GM12865 (cell line): ENCODE measurements around the gene DMC1.

Experiments
- DNase-seq: peaks from one replicate; pipeline ENCODE4 v3.0.0; 2010; ENCODE audit warnings: low read depth
- H3K4me3 ChIP-seq: 2 replicates; pipeline ENCODE4 v1.5.1; 2011; ENCODE audit warnings: mild to moderate bottlenecking, low read depth, low read length, control low read depth
- TF ChIP-seq, protein P1 (sequence below): IDR thresholded peaks from 2 replicates; pipeline ENCODE4 v1.5.1; 2011; ENCODE audit warnings: low read length, control low read depth, low read depth, inconsistent platforms; ENCODE audit not compliant: insufficient read depth; ENCODE audit errors: missing control alignments

DMC1 gene

DNA sequence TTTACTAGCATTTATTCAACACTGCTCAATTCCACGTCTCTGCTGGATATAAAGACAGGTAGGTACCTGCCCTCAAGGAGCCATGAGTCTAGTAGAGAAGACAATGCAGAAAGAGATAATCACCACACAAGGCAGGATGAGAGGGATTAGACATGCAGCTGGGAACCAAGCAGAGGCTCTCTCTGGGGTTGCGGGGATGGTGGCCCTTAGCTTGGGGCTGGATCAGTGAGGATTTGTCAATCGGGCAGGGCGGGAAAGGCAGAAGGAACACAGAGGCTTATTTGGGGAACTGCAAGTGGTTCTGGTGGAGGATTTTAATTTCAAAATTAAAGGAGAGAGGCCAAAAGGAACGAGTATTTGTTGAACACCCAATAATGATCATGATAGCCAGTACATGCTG lies 8.5 kb upstream of the DMC1 start:
- no peak for DNase-seq
- TF ChIP-seq, protein P1, sequence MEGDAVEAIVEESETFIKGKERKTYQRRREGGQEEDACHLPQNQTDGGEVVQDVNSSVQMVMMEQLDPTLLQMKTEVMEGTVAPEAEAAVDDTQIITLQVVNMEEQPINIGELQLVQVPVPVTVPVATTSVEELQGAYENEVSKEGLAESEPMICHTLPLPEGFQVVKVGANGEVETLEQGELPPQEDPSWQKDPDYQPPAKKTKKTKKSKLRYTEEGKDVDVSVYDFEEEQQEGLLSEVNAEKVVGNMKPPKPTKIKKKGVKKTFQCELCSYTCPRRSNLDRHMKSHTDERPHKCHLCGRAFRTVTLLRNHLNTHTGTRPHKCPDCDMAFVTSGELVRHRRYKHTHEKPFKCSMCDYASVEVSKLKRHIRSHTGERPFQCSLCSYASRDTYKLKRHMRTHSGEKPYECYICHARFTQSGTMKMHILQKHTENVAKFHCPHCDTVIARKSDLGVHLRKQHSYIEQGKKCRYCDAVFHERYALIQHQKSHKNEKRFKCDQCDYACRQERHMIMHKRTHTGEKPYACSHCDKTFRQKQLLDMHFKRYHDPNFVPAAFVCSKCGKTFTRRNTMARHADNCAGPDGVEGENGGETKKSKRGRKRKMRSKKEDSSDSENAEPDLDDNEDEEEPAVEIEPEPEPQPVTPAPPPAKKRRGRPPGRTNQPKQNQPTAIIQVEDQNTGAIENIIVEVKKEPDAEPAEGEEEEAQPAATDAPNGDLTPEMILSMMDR = no peak

DNA sequence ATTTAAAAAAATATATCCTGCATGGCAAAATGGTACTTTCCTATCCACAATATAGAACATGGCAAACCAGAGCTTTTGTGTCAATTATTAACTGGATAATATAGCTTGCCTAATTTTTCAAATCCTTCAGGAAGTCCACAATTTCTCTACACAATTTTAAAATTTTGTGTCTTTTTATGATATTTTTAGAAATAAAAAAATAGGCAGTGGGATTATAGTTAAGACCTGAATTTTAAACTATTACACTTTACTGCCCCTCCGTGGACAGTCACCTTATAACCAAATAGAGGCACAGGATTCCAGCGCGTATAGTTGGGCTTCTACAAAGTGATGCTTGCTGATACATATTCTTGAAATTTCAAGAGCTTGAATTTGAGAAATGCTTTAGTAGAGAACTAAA lies 2.1 kb upstream of the DMC1 start:
- TF ChIP-seq, protein P1 = peak; percentile 29
- DNase-seq = peak; percentile 49
- H3K4me3 ChIP-seq = no peak overlapping the region

More for the DNA sequence above, 8.5 kb upstream of the DMC1 start:
- no peak overlapping the region for H3K4me3 ChIP-seq

DNA sequence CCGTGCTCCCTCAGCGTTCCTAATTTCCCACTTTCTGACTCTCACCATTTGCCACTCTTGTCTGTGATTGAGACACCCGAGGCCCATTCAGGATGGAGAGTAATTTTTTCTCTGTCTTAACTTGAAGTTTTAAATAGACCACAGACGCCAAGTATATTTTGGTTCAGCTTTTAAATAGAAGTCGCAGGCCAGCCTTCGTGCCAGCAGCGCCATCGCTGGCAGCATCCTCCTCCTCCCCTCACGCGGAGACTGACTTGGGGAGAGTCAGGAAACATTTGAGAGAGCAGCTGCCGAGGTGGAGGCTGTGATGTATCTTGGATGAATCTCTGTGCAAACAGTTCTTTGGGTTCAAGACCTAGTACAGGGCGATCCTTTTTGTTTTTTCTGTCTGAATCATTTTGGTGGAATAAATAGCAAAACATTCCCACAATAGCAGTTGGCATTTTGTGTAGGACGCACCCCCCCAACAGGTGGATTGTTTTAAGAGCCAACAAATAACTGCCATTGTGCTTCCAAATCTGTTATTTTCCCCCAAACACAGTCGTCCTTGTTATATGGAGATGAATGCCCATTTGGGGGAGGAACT lies 889 bp upstream of the DMC1 start:
- DNase-seq = peak; percentile 53
- TF ChIP-seq, protein P1 = no peak
- peak overlapping the region; percentile 80 for H3K4me3 ChIP-seq

DNA sequence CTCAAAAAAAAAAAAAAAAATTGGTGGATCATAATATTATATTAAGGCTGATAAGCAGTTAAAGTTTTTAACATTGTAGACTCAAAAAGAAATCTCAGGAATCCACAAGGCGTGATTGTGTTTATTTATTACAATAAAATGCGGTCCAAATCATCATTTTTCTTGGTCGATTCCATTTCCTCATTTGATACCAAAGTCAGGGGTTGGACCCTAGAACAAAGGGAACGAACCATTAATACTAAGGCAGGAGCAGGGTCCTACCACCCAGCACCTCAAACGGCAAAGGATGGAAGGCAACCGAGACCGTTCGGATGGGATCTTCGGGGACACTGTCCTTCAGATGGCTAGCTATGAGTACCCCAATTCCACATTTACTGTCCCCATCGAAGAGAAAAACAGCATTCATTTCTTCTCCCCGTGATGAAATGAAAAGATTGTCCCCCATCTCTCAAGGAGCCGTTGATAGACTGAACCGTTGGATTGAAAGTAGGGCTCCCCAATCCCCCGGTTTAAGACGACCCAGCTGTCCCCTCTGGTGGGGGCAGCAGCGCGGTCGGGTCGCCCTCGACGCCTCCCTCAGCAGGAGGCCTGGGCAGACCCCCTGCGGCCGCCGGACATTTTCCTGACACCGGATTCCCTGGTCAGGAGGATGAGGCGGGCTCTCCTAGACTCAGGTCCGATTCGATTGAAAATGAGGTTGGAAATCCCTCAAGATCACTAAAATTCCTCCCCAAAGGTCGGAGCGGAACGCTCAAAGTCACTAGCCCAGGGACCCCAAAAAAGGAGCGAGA lies 607 bp downstream of the DMC1 start:
- TF ChIP-seq, protein P1 = no peak
- peak overlapping the region; percentile 80 for H3K4me3 ChIP-seq
- peak; percentile 26 for DNase-seq

DNA sequence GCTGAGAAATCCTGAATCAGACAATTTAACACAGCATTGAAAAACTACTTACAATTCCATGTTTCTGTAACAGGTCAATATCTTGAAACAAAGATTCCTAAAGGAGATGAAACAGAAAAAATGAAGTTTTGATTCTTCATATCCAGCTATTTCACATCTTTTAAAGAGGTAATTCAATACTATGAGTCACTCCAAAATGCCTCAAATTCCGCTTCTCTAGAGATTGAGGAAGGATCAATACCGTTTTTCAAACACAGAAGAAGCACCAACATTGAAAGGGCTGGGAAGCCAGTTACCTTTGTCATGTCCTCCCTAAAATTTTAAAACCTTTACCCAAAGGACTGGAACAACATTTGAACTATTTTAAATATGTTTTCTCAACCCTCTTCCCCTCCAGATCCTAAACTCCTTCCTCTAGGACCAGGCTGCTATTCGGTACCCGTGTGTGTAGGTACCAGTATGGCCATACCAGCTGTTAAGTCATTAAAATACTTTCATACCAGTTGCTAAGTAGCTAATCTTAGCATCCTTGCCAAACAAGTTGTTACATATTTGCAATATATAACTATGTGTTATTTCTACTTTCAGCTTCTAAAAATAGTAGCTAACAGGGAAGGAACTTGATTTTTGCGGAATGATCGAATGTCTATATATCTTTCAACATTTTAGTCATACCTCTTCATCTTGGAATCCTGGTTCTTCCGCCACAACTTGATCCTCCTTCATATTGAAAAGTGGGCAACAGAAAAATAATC lies 2.3 kb downstream of the DMC1 start:
- DNase-seq = no peak
- H3K4me3 ChIP-seq = no peak overlapping the region
- TF ChIP-seq, protein P1 = no peak

DNA sequence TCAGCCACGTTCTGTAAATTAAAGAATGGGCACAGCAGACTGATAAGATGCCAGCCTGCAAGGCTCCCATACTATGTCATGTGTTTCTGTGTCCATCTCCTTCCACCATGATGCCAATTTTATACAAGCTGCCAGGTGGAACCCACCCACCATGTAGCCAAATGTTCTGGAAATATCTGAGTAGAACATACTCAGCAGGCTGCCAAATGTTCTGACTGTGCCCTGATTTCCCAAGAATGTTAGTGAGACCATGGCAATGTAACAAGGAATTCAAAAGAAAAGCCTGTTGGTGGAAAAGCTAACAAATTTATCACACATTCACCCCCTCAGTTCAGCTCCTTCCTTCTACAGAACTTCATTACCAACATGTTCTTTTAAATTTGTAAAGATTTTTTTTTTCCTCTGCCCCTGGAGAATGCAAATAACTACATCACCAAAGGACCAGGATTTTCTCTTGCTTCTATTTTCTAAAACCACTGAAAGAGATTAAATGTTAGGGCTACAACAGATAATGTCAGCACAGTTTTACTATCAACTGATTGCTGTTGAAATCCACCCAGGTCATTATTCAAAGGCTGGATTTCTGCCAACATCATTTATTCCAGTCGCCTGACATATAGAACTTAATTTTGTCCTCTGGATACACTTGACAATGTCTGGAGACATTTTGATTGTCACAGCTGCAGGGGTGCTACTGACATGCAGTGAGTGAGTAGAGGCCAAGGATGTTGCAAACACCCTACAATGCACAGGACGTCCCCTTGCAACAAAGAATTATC lies 3.1 kb downstream of the DMC1 start:
- no peak for DNase-seq
- TF ChIP-seq, protein P1 = no peak
- H3K4me3 ChIP-seq = no peak overlapping the region
